ENCODE measurements around the gene DZIP1L.

Gene DZIP1L

DNA sequence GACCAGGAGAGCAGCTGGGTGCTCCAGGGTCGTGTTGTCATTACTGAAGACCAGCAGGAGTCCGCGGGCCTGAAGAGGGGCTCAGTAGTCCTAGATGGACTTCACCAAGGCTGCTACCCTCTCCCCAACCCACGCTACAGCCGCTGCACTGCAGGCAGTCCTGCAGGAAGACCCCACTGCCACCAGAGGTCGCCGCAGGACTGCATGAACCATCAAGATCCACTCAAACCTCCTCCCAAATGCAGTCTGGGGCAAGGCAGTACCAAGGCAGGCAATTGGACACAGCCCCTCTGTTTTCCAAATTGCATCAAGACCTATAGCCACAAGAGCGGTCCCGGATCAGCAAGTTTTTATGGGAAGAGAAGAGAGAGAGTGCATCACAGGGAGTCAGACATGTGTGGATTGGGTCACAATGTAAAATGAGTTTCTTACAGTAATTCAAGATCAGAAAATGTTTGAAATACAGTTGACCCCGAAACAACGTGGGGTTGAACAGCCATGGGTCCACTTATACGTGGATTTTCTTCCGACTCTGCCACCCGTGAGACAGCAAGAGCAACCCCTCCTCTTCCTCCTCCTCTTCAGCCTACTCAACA lies 46.7 kb downstream of the DZIP1L start:
- DNase-seq (ENCODE audit: low spot score), result peak; percentile 63

DNA sequence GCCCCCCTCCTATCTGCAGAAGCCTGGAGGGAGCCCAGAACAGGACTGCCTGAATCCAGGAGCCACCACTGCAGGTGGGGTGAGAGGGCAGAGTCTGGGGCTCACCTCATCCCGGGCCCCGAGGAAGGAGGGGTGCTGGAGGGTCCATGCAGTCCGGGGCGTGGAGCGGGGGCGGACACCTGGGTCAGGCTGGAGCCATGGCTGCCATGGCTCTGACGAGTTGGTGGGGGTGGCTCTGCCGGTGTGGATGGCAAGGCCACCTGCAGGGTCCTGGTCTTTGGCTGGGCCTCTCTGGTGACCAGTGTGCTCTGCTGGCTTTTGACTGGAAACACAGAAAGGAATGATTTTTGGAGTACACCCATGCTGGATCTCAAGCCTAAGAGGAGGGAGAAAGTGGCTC lies 47.4 kb downstream of the DZIP1L start:
- DNase-seq (ENCODE audit: low spot score), result no peak

DNA sequence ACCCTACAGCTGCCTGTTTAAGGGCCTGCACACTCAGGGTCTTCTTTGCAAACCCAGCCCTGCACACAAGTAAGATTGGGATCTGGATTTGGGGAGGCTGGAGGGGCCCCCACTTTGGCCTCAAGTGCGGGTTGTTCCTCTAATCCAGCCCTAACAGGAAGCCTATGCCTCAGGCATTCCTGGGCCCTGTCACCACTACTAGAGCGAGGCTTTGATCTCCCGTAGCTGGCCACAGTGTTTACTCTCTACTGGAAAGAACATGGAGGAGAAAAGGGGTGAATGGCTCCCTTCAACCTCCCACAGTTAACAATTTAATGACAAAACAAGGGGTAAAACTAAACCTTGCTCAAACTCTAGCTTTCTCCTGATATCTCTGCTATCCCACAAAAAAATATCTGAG lies 48.4 kb downstream of the DZIP1L start:
- no peak for DNase-seq (ENCODE audit: low spot score)

DNA sequence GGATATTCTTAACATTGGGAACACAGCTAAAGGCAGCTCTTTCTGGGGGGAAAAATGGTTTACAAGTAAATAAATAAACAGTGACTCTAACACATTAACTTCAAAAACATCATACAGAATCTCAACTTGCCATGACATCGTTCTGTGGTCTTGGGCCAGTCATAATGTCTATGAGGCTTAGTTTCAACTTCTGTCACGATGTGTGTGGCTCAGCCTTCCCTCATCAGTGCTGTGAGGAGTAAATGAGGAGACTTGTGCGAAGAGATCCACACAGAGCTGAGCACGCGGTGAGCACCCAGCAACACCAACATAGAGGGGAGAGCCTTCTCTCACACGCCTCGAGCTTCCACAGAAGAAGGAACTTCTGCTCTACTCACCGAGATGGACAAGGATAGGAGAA lies 49.0 kb downstream of the DZIP1L start:
- no peak for DNase-seq (ENCODE audit: low spot score)

DNA sequence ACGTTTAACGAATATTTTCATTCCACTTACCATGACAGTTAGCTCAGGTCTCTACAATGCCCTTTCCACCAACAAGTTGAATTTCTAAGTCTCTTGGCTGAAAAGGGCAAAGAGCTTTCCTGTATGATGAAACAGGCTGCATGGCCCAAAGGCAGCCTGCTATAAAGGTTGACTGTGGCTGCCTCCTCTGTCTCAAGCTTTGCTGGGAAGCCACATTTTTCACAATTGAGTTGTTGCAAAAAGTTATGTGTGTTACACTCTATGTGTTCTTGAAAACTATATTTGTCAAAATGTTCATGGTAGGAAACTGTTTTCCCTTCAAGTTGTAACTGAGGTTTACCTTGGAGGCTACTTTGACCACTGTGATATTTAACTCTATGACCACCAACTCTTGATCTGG lies 49.5 kb downstream of the DZIP1L start:
- DNase-seq (ENCODE audit: low spot score), result no peak

DNA sequence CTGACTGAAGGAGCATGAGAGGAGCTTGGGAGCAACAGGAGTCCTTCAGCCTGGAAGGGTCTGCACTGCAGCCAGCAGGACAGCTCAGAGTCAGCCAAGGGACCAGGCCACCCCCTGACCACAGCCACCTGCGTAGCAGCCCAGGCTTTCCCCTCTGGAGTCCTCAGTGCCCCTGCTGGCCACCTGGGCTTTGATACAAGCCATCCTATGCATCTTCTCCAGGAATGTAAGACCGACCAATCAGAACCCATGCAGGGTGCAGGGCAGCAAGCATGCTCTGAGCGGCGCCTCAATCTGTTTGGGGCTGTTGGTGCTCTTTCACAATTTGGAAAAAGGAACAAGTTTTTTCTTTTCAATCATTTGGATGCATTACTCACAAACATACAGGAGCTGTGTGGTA lies 52.0 kb downstream of the DZIP1L start:
- no peak for DNase-seq (ENCODE audit: low spot score)

DNA sequence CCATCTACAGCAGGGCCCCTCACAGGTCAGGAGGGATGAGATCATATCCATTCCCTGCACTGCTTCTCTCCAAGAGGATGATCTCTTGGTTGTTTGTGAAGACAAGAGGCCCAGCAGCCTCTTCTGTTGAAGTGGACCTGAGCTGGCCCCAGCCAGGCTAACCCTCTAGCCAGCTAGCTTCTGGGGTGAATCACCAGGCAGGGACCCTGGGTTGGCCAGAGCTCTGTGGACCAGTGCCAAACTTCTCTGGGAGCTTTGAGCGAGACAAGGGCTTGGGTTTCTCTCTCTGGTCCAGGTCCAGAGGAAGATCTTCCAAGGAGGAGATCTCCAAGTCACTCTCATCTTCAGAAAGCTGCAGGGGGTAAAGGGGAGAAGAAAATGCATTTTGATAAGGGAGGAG lies 52.8 kb downstream of the DZIP1L start:
- DNase-seq (ENCODE audit: low spot score), result no peak

DNA sequence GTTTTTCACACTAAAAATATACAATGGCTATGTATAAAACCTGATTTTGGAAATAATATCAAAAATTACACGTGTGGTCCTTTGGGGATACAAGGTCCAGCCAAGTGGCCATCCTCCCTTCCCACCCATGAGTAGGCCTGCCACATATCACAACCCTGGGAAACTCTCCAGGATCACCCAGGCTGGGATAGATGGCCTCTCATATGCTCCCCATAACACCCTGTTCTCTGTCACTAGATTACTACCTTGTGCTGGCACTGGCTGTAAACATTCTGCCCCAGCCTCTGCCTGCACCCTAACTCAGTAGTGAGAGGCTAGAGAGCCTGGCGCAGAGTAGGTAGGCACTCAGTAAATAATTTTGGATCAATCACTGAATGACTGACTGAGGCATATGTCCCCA lies 53.4 kb downstream of the DZIP1L start:
- DNase-seq (ENCODE audit: low spot score), result no peak

DNA sequence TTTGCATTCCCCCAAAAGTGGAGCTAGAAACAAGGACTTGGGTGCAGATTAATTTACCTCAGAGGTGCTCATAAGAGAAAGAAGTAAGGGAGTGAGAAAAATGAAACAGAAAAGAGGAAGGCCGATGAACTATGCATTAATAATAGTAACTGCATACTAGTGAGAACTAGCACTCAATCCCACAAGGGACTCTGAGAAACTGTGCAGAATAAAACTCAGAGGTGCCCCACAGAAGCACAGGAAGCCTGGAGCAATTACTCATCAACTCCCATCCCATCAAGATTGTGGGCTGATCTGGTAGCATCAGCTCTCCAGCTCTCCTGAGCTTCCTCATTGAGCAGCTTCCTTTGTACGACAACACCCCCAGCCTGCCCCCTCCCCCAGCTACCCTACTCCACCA lies 54.6 kb downstream of the DZIP1L start:
- DNase-seq (ENCODE audit: low spot score), result no peak

DNA sequence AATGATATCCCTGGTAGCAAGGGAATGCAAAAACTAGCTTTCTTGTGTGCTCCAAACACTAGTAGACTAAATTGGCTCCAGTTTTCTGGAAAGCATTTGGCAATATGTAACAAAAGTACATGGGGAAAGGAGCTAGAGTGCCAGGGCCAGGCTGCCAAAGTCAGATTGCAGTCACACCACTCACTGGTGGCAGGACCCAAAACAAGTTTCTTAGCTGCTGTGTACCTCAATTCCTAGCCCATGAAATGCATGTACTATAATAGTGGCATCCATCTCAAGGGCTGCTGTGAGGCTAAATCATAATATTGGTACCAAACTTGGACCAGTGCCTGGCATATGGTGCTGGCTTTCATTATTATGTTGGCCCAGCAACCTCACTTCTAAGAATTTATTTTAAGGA lies 56.1 kb downstream of the DZIP1L start:
- no peak for DNase-seq (ENCODE audit: low spot score)

DNA sequence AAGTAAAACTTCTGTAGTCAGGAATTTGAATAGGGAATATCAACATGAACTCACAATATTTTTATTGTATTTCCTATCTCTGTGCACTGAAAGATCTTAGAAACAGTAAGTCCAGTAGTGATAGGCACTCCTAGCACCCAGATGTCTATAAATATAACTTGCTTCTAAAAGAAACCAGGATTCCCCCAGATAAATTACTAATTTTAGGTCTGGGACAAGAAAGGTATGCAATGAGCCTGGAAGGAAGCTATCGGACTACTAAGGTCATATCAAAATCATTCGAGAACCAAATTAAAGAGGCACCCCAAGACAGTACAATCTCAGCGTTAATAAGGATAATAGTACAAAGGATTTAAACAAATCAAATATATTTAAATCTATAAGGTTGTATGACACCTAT lies 58.0 kb downstream of the DZIP1L start:
- DNase-seq (ENCODE audit: low spot score), result no peak

DNA sequence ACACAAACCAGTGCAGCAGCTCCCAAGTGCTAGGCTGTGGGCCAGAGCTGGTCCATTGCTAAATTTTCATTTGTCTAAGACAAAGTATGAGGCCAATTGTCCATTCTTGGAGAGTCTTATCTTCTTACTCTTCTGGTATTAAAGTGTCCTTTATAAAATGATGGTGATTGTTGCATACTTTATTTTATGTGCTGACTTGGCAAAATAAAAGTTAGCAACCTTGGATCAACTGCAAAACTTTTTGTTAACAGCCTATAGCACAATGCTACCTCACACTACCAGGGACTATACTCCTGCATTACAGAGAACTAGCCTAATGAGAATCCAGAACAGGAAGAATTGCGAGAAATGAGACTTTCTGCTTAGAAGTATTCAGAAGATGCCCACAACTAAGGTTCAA lies 61.4 kb downstream of the DZIP1L start:
- no peak for DNase-seq (ENCODE audit: low spot score)

DNA sequence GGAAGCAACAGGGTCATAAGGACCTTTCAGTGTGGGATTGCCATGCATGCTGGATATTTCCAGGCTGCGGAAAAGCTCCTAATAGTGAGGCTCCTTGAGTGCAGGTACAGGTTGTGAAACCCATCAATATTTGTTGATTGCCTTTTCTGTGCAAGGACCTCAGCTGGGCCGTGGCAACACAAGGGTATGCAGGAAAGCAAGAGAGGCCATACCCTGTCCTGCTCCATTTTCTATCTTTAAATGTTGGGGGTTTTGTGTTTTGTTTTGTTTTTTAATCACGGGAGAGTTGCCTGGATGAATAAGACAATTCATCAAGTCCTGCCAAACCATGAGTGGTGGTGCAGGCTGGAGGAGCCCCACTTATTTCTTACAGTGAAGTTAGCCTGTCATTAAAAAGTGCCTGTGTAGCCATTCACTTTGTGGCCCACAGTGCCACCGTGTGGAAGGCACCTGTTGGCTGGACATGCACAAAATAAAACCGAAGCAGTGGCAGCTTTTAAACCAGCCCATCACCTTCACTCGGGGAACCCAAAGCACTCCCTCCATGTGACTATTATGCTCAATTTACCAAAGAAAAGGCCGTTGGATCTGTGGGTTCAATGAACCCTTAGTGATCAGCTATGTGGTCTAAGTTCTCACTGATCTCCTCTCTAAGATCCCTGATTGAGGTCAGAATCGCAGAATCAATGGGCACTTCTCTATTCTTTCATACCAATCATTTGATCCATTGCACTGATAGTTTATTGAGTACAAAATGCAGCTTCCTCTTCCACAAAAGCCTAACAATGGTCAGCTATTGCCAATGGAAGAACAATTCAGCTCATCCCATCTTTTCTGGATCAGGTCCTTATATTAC lies 63.2 kb downstream of the DZIP1L start:
- DNase-seq (ENCODE audit: low spot score), result no peak

DNA sequence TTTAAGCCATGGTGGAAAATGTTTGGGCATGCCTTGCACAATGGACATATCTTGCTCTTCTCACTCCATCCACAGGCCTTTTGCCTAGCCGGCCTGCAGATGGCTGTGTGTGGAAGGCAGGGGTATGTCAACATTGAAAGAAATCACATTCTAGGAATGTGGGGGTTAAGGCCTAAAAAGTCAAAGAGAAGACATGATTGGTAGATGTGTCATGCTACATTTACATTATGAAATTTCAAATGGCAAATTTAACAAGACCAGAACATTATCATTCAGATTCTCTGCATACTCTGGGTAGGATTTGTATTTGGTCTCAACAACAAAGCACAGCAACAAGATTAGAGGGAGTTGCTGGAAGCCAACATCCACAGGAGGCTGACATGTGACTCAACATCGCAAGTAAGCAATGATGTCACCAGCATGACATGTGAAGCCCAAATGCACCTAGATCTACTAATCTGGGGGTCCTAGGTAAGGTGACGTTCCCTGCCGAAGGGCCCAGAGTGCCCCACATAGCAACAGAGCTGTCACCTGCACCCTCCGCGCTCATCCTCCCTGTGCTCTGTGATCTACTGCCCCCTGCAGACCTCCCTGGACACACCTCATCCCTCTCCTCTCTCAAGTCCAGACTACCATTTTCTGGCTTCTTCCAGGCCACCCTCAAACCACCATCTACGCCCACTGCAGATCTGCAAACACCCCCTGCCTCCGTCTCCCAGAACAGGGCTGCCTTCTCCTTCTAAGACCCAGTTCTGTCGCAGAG lies 66.1 kb downstream of the DZIP1L start:
- DNase-seq (ENCODE audit: low spot score), result no peak

DNA sequence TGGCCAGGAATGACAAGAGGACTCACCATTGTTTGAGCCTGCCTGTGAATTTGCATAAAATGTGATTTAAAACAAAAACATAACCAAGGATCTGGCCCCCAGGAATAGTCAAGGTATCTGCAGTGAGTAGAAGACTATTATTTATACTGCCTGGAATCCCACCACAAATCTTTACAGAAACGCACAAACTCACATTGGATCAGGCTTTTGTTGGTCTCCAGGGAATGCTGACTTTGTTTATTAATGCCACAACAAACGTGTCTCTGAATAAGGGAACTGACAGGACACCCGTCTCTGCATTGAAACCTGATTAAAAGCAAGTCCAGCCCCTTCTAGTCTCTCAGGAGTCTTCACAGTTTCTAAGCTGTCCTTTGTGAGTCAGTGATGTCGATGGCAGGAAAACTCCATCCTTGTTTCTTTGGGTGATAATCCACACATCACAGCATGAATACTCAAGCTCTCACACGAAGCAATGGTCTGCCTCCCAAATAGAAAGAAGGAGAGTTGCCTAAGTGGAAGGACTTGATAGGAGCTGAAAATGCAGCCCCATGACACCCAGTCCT lies 67.7 kb downstream of the DZIP1L start:
- DNase-seq (ENCODE audit: low spot score), result no peak

DNA sequence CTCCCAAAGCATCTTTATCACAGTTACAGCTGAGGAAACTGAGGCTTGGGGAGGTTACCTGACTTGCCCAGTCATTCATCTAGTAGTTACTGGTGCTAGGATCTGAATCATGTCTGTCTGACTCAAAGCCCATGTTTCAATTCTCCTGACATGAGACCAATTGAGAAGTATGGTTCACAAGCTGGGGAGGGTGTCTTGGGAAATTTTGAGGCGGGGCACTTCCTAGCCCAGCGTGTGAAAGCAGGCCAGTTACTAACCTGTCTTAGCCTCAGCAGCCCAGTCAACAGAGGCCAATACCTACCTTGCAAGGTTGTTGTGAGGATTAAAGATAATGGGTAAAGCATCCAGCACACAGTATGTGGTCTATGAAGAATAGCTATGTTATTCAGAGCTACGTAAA lies 68.5 kb downstream of the DZIP1L start:
- no peak for DNase-seq (ENCODE audit: low spot score)

DNA sequence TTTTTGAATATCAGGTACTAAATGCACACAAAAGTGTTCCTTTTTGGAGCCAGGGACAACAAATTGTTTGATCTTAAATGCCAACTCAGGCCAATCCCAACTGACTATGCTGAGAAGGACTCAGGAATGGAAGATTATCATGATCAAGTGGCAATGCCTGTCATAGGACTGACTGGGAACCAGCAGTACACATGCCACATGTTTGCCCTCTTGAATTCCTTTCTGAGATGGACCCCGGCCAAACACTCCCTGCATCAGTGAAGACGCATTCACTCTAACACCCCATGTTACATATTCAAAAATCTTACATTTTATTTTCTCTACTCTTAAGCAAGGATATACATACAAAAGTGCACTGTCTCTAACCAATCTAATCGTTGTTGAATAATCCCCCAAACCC lies 69.3 kb downstream of the DZIP1L start:
- DNase-seq (ENCODE audit: low spot score), result no peak

DNA sequence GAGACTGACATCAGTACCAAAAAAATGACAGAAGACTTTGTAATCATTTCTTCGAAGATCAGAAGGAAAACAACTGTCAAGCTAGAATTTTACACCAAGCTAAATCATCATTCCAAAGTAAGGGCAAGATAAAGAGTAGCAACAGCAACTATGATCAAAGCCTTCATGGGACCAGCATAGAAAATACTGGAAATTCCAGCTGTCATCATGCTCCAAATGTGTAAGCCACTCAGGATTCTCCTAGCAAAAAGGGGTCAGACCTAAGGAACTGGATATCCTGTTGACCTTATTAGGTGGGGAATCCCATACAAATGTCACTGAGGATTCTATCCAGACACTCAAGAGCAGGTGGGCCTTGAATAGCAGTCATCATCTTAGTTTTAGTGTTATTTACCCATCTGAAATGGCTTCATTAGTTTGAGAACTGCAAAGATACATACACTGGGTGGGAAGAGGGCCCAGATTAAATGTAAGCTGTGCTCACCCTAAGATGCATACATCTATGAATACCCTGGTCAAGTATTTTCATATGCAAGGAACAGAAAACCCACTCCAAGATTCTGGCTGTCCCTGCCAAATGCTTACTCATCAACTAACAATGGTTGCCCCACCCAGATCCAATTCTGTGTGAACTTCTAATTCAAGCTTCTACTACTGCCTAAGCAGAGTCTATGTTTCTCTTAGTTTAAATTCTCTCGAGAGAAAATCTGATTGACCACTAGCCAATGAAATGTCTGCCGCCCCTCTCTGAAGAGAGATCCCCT lies 72.0 kb downstream of the DZIP1L start:
- no peak for DNase-seq (ENCODE audit: low spot score)

DNA sequence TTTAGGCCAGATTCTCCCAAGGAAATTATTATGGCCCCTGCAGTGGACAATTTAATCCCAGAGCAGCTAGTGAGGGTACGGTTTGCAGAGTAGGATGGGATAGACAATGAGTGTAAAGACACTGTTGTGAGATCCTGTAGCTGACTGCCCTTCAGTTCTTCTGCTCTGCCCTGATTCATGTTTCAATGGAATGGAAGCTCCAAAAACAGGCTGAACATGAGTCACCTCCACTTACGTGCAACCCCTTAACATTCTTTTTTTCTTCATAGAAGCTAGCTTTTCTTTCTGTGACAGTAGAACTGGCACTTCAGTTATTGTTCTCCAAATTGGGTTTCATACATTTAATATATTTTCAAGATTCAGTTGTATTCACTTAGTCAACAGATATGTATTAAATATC lies 73.4 kb downstream of the DZIP1L start:
- no peak for DNase-seq (ENCODE audit: low spot score)

DNA sequence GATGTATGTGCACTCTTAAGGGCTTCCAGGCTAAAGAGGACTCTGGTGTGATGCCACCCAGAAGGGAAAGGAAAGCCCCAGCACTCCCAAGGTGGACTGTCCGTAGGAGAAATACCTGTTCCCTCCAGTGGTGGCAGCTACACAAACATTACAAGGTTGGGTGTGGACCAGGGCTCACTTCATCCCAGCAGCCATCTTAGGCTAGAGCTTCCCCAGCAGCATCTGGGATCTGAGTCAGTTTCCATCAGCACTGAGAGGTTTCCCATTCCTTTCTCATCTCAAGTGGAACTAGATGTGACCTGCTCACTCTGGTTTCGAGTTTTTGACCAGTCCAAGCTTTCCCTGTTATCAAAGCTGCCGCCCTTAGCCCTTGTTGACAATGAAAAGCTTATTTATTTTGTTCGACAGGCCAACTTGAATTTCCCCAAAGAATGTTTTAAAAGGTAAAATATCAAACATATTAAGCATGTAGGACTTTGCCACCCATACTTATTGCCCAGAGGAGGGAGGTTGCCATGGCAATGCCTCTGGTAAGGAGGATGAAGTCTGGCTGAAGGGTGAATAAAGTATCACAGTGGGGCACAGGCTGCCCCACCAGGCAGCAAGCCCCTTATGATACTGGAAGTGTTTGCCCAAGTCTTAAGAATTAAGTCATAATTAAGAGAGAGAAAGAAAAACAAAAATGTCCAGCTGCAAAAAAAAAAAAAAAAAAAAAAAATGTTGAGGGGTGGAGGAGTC lies 76.5 kb downstream of the DZIP1L start:
- no peak for DNase-seq (ENCODE audit: low spot score)

DNA sequence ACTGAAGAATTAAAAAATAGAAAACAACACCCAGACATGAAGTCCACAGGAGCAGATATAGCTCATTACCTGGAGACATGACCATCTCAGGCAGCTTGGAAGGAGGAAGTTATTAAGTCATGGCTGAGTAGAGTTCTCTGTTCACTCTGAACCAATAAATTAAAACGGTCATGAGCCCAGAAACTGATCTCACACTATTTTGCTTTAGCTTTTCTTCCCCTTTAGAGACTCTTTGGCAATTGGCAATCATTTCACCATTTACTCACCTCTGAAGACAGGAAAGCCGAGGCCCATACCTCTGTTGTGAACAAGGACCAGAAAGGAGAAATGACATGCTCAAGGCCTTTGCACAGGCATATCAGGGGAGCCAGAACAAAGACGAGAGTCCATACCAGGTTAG lies 78.8 kb downstream of the DZIP1L start:
- DNase-seq (ENCODE audit: low spot score), result no peak

All from putamen (tissue), 1 donor.